ENCODE measurements around the gene ERAL1.
A peak's percentile ranks its signal among the peaks of the same experiment; 100 is the strongest.

Gene ERAL1

GRCh38 chr17:28854457-28855335 lies at the start of gene ERAL1:
Gene ERAL1 (plus strand): TSS chr17:28855016. CDS start chr17:28855035, 19 bp downstream.
- Histone ChIP-seq H3K4me3 (ENCODE audit: low read depth, low read length) (peak within 1 kb of the TSS; percentile 90), H3K36me3 (replicated peaks) (peaks cover 20% of the 10 kb centered on the region), H3K27me3 (replicated peaks) (no peaks in the 10 kb centered on the region), H3K27ac (peak within 1 kb of the TSS; percentile 59)
- DNase-seq, result peak; percentile 84
- in situ Hi-C loops (cut with HindIII; ENCODE audit: low pct_ligation_motif_present, low sequenced_read_pairs), result no loop called here
- TF ChIP-seq CTCF (IDR thresholded peaks at IDR 0.05; ENCODE audit: low read depth, low read length, missing control alignments), result peak; percentile 11

- no peak for TF ChIP-seq CTCF (IDR thresholded peaks at IDR 0.05; ENCODE audit: low read depth, low read length, missing control alignments)
- peak overlapping the region; percentile 82 for H3K27ac ChIP-seq
- no peak overlapping the region for H3K4me3 ChIP-seq (ENCODE audit: low read depth, low read length)
- in situ Hi-C loops (cut with HindIII; ENCODE audit: low pct_ligation_motif_present, low sequenced_read_pairs), result no loop called here
- H3K27me3 ChIP-seq (replicated peaks), result no peaks in the 10 kb centered on the region
- H3K36me3 ChIP-seq (replicated peaks), result peaks cover 15% of the 10 kb centered on the region
- DNase-seq, result peak; percentile 76
Measured at GRCh38 chr17:28807925-28808634, 46.7 kb upstream of the ERAL1 start.

GRCh38 chr17:28810437-28810836 lies 44.4 kb upstream of the ERAL1 start:
- TF ChIP-seq CTCF (IDR thresholded peaks at IDR 0.05; ENCODE audit: low read depth, low read length, missing control alignments), result no peak
- Histone ChIP-seq H3K36me3 (replicated peaks) (no peaks in the 10 kb centered on the region), H3K27me3 (replicated peaks) (no peaks in the 10 kb centered on the region), H3K27ac (no peak overlapping the region), H3K4me3 (ENCODE audit: low read depth, low read length) (no peak overlapping the region)
- no peak for DNase-seq
- in situ Hi-C loops (cut with HindIII; ENCODE audit: low pct_ligation_motif_present, low sequenced_read_pairs), result no loop called here

- H3K36me3 ChIP-seq (replicated peaks), result no peaks in the 10 kb centered on the region
- peak; percentile 22 for DNase-seq
- H3K27ac ChIP-seq, result peak overlapping the region; percentile 93
- H3K27me3 ChIP-seq (replicated peaks), result no peaks in the 10 kb centered on the region
- in situ Hi-C loops (cut with HindIII; ENCODE audit: low pct_ligation_motif_present, low sequenced_read_pairs), result no loop called here
- H3K4me3 ChIP-seq (ENCODE audit: low read depth, low read length), result peak overlapping the region; percentile 94
- no peak for TF ChIP-seq CTCF (IDR thresholded peaks at IDR 0.05; ENCODE audit: low read depth, low read length, missing control alignments)
Measured at GRCh38 chr17:28811651-28812090, 43.1 kb upstream of the ERAL1 start.

GRCh38 chr17:28812091-28812747 lies 42.6 kb upstream of the ERAL1 start:
- Histone ChIP-seq H3K27ac (peak overlapping the region; percentile 93), H3K36me3 (replicated peaks) (no peaks in the 10 kb centered on the region), H3K27me3 (replicated peaks) (no peaks in the 10 kb centered on the region), H3K4me3 (ENCODE audit: low read depth, low read length) (peak overlapping the region; percentile 94)
- in situ Hi-C loops (cut with HindIII; ENCODE audit: low pct_ligation_motif_present, low sequenced_read_pairs), result no loop called here
- peak; percentile 97 for DNase-seq
- no peak for TF ChIP-seq CTCF (IDR thresholded peaks at IDR 0.05; ENCODE audit: low read depth, low read length, missing control alignments)
